NCI-H146 treated with DMSO at 0.1 percent for 48 hours (cell line): ENCODE measurements around the gene LIMK2.
"Not testable (repeated sequence)": the region's sequence is repeated elsewhere in the genome, so short reads cannot be mapped to it uniquely, and the experiment has no call there.

Experiments
- DNase-seq: peaks from one replicate; lab custom pipeline; 2025; ENCODE audit not compliant: unreplicated experiment; lab: John Stamatoyannopoulos, UW

LIMK2 gene

GRCh38 chr22:31211862-31212730 is at the start of gene LIMK2:
TSS of gene LIMK2 (plus strand) at chr22:31212298. CDS start at chr22:31212409, 111 bp downstream.
- DNase-seq: peak; percentile 76

GRCh38 chr22:31170971-31171370 is 41.1 kb upstream of the LIMK2 start:
- DNase-seq: no peak

- not testable (repeated sequence) for DNase-seq
Observed at GRCh38 chr22:31171734-31172133, 40.4 kb upstream of the LIMK2 start.

GRCh38 chr22:31173386-31174145 is 38.5 kb upstream of the LIMK2 start:
- DNase-seq: no peak

GRCh38 chr22:31176923-31177322 is 35.2 kb upstream of the LIMK2 start:
- DNase-seq: no peak

- DNase-seq: no peak
Observed at GRCh38 chr22:31177420-31178162, 34.5 kb upstream of the LIMK2 start.

- no peak for DNase-seq
Observed at GRCh38 chr22:31178859-31179258, 33.2 kb upstream of the LIMK2 start.

GRCh38 chr22:31179345-31179744 is 32.8 kb upstream of the LIMK2 start:
- no peak for DNase-seq

GRCh38 chr22:31184015-31184414 is 28.1 kb upstream of the LIMK2 start:
- DNase-seq: no peak

- no peak for DNase-seq
Observed at GRCh38 chr22:31185056-31185455, 27.0 kb upstream of the LIMK2 start.

- DNase-seq: no peak
Observed at GRCh38 chr22:31187627-31188026, 24.5 kb upstream of the LIMK2 start.

GRCh38 chr22:31192513-31192912 is 19.6 kb upstream of the LIMK2 start:
- no peak for DNase-seq

- DNase-seq: no peak
Observed at GRCh38 chr22:31193092-31193491, 19.0 kb upstream of the LIMK2 start.

GRCh38 chr22:31194681-31195080 is 17.4 kb upstream of the LIMK2 start:
- not testable (repeated sequence) for DNase-seq

GRCh38 chr22:31199187-31199586 is 12.9 kb upstream of the LIMK2 start:
- DNase-seq: no peak

GRCh38 chr22:31204352-31204984 is 7.6 kb upstream of the LIMK2 start:
- not testable (repeated sequence) for DNase-seq

GRCh38 chr22:31205059-31205458 is 7.0 kb upstream of the LIMK2 start:
- not testable (repeated sequence) for DNase-seq

GRCh38 chr22:31206460-31206859 is 5.6 kb upstream of the LIMK2 start:
- not testable (repeated sequence) for DNase-seq

GRCh38 chr22:31206896-31207687 is 5.0 kb upstream of the LIMK2 start:
- DNase-seq: no peak
